ENCODE results near the gene PIGL. TPM values are rescaled to one million over a fixed set of nuclear protein-coding genes. Genes with fewer than 3 reads are reported as not detected.

The PIGL gene
- total RNA-seq, 2 donors from 2014 or later: 41.1 to 57.0 TPM

DNA sequence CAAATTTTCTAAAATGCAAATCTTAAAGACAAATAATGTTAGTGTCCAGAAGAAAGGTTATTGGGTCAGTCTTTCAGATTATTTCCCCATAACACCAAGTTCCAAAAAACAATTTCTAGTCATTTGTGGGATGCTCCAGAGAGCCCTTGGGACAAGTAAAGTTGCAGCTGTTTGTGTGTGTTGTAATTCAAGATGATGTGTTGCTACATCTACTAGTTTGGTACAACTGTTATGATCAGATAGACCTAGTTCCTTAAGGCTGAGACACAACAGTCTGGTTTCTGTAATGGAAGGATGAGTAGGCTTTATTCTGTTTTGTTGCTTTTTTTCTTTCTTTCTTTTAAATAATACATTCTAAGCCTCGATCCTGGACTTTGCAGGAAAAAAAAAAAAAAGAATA lies 41.9 kb downstream of the PIGL start:
- TF ChIP-seq, protein P1, sequence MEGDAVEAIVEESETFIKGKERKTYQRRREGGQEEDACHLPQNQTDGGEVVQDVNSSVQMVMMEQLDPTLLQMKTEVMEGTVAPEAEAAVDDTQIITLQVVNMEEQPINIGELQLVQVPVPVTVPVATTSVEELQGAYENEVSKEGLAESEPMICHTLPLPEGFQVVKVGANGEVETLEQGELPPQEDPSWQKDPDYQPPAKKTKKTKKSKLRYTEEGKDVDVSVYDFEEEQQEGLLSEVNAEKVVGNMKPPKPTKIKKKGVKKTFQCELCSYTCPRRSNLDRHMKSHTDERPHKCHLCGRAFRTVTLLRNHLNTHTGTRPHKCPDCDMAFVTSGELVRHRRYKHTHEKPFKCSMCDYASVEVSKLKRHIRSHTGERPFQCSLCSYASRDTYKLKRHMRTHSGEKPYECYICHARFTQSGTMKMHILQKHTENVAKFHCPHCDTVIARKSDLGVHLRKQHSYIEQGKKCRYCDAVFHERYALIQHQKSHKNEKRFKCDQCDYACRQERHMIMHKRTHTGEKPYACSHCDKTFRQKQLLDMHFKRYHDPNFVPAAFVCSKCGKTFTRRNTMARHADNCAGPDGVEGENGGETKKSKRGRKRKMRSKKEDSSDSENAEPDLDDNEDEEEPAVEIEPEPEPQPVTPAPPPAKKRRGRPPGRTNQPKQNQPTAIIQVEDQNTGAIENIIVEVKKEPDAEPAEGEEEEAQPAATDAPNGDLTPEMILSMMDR (conservative IDR thresholded peaks at IDR 0.05): no peak
- Mint-ChIP-seq H3K4me3 (no peak overlapping the region), H3K4me1 (peaks cover 12% of the 10 kb centered on the region), H3K27me3 (ENCODE audit: insufficient read depth) (no peaks in the 10 kb centered on the region), H3K36me3 (ENCODE audit: low read depth) (peaks cover 11% of the 10 kb centered on the region), H3K27ac (no peak overlapping the region), H3K9me3 (no peaks in the 10 kb centered on the region)
- Histone ChIP-seq H3K27me3 (ENCODE audit: control insufficient read depth, insufficient read depth, low read length, poor library complexity, severe bottlenecking) (no peaks in the 10 kb centered on the region), H3K4me1 (ENCODE audit: control insufficient read depth, insufficient read depth, low read length) (peaks cover 9% of the 10 kb centered on the region), H3K4me3 (ENCODE audit: low read length) (no peak overlapping the region), H3K27ac (ENCODE audit: low read depth, low read length) (no peak overlapping the region), H3K9me3 (ENCODE audit: control insufficient read depth, low read length) (peaks cover 6% of the 10 kb centered on the region), H3K9ac (ENCODE audit: extremely low read depth, low read length, poor library complexity, severe bottlenecking) (no peak overlapping the region), H3K36me3 (ENCODE audit: control insufficient read depth, insufficient read depth, low read length) (peaks cover 8% of the 10 kb centered on the region)
- DNase-seq: no peak
- WGBS, 2 experiments (ENCODE audit: insufficient coverage in 1 of 2, insufficient read length in 1 of 2): 100% methylated on average over 1 of the region's 1 CpG; no CpG with 5 or more reads in 1 of the 2 experiments

DNA sequence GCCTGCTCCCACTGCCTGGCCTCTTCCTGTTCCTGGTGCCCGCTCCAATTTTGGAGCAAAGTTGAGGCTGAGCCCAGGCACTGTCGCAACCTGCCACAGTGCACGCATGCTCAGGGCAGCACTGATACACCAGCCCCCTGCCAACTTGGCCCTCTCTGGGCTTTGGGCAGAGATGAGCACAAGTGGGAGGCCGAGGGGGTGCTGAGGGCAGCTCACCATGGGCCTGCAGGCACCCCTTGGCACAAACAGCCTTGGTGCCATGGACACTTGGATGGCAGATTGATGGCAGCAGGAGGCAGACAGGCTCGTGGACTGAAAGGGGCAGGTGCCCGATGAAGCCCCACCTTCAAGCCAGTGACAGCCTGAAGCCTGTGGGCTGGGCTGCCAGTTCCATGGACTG lies 42.9 kb downstream of the PIGL start:
- H3K9me3 ChIP-seq (ENCODE audit: control insufficient read depth, low read length): peaks cover 5% of the 10 kb centered on the region
- peaks cover 8% of the 10 kb centered on the region for H3K4me1 ChIP-seq (ENCODE audit: control insufficient read depth, insufficient read depth, low read length)
- peaks cover 9% of the 10 kb centered on the region for H3K36me3 Mint-ChIP-seq (ENCODE audit: low read depth)
- no peak overlapping the region for H3K9ac ChIP-seq (ENCODE audit: extremely low read depth, low read length, poor library complexity, severe bottlenecking)
- no peaks in the 10 kb centered on the region for H3K27me3 ChIP-seq (ENCODE audit: control insufficient read depth, insufficient read depth, low read length, poor library complexity, severe bottlenecking)
- H3K4me1 Mint-ChIP-seq: peaks cover 10% of the 10 kb centered on the region
- no peak overlapping the region for H3K4me3 Mint-ChIP-seq
- TF ChIP-seq, protein P1 (conservative IDR thresholded peaks at IDR 0.05): no peak
- H3K9me3 Mint-ChIP-seq: no peaks in the 10 kb centered on the region
- H3K27ac ChIP-seq (ENCODE audit: low read depth, low read length): no peak overlapping the region
- H3K27me3 Mint-ChIP-seq (ENCODE audit: insufficient read depth): no peaks in the 10 kb centered on the region
- no peak for DNase-seq
- WGBS, 2 experiments (ENCODE audit: insufficient coverage in 1 of 2, insufficient read length in 1 of 2): 93 to 100% methylated on average over 6 of the region's 6 CpGs
- H3K27ac Mint-ChIP-seq: no peak overlapping the region
- no peak overlapping the region for H3K4me3 ChIP-seq (ENCODE audit: low read length)
- H3K36me3 ChIP-seq (ENCODE audit: control insufficient read depth, insufficient read depth, low read length): peaks cover 8% of the 10 kb centered on the region

DNA sequence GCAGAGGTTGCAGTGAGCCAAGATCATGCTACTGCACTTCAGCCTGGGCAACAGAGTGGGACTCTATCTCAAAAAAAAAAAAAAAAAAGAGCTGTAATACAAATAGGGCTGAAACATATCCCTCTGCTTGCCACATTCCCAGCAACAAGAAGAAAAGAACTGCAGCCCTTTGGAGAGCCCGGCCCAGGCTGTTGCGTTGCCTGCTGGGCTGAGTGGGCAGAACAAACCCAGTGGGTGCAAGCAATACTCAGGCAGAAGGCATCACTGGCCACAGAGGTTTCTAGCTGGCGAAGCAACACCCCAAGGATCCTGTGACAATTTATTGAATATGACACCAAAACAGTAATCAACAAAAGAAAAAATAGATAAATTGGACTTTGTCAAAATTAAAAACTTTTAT lies 44.0 kb downstream of the PIGL start:
- TF ChIP-seq, protein P1 (conservative IDR thresholded peaks at IDR 0.05): no peak
- Mint-ChIP-seq H3K4me3 (no peak overlapping the region), H3K36me3 (ENCODE audit: low read depth) (peaks cover 15% of the 10 kb centered on the region), H3K9me3 (no peaks in the 10 kb centered on the region), H3K4me1 (no peaks in the 10 kb centered on the region), H3K27me3 (ENCODE audit: insufficient read depth) (no peaks in the 10 kb centered on the region), H3K27ac (no peak overlapping the region)
- whole genome bisulfite sequencing, 2 experiments (ENCODE audit: insufficient coverage in 1 of 2, insufficient read length in 1 of 2): 77% methylated on average over 3 of the region's 3 CpGs; no CpG with 5 or more reads in 1 of the 2 experiments
- H3K27me3 ChIP-seq (ENCODE audit: control insufficient read depth, insufficient read depth, low read length, poor library complexity, severe bottlenecking): no peaks in the 10 kb centered on the region
- H3K4me1 ChIP-seq (ENCODE audit: control insufficient read depth, insufficient read depth, low read length): no peaks in the 10 kb centered on the region
- no peak overlapping the region for H3K9ac ChIP-seq (ENCODE audit: extremely low read depth, low read length, poor library complexity, severe bottlenecking)
- no peak overlapping the region for H3K4me3 ChIP-seq (ENCODE audit: low read length)
- H3K9me3 ChIP-seq (ENCODE audit: control insufficient read depth, low read length): peaks cover 5% of the 10 kb centered on the region
- no peak for DNase-seq
- peaks cover 4% of the 10 kb centered on the region for H3K36me3 ChIP-seq (ENCODE audit: control insufficient read depth, insufficient read depth, low read length)
- no peak overlapping the region for H3K27ac ChIP-seq (ENCODE audit: low read depth, low read length)

Data from endodermal cell (in vitro differentiated cells).